Body of pancreas (tissue), 4 donors: ENCODE data around the gene TFIP11.

Source experiments
- CTCF ChIP-seq, 7 experiments: fragments of 450-650 bp in 4 of 7; fragments of 200-600 bp in 3 of 7; sonication (generic) in 3 of 7; IDR thresholded peaks; one replicate each; pipeline ENCODE4 v1.5.1; 2016 to 2019; ENCODE audit warnings: antibody characterized with exemption in 7 of 7
- POLR2A ChIP-seq, 3 donors: fragments of 450-650 bp; IDR thresholded peaks; one replicate each; pipeline ENCODE4 v1.6.1; 2016; ENCODE audit warnings: antibody characterized with exemption in 3 of 3, mild to moderate bottlenecking in 2 of 3

- TF ChIP-seq CTCF (IDR thresholded peaks at IDR 0.05) (no peak), POLR2A (IDR thresholded peaks at IDR 0.05) (no peak)
Measured at GRCh38 chr22:26499188-26499703, 13.0 kb downstream of the TFIP11 start.
